COLO668 (cell line): Measurements from ENCODE around the gene FAM234B.

Source experiments
- DNase-seq: peaks from one replicate; lab custom pipeline; 2025; ENCODE audit not compliant: unreplicated experiment; lab: John Stamatoyannopoulos, UW

Gene FAM234B

GRCh38 chr12:13088496-13088895, 44.3 kb downstream of the FAM234B start:
- DNase-seq, result no peak

- DNase-seq, result no peak
Observed at GRCh38 chr12:13090054-13090453, 45.9 kb downstream of the FAM234B start.

- no peak for DNase-seq
Observed at GRCh38 chr12:13091832-13092231, 47.7 kb downstream of the FAM234B start.

GRCh38 chr12:13093191-13093847, 49.1 kb downstream of the FAM234B start:
- no peak for DNase-seq

GRCh38 chr12:13093848-13094220, 49.7 kb downstream of the FAM234B start:
- DNase-seq, result no peak

- DNase-seq, result no peak
Observed at GRCh38 chr12:13094367-13094766, 50.2 kb downstream of the FAM234B start.

GRCh38 chr12:13095266-13095995, 51.2 kb downstream of the FAM234B start:
- DNase-seq, result no peak

- DNase-seq, result no peak
Observed at GRCh38 chr12:13097491-13098011, 53.4 kb downstream of the FAM234B start.

- DNase-seq, result no peak
Observed at GRCh38 chr12:13099066-13099843, 55.1 kb downstream of the FAM234B start.

- DNase-seq, result no peak
Observed at GRCh38 chr12:13099844-13100604, 55.8 kb downstream of the FAM234B start.

GRCh38 chr12:13100605-13100881, 56.4 kb downstream of the FAM234B start:
- DNase-seq, result no peak

GRCh38 chr12:13100882-13101769, 56.9 kb downstream of the FAM234B start:
- DNase-seq, result peak; percentile 88

GRCh38 chr12:13101821-13102375, 57.7 kb downstream of the FAM234B start:
- DNase-seq, result peak; percentile 6

GRCh38 chr12:13102461-13103195, 58.4 kb downstream of the FAM234B start:
- DNase-seq, result no peak

GRCh38 chr12:13103391-13104033, 59.3 kb downstream of the FAM234B start, which contains the start of gene GSG1:
GSG1 (minus strand) TSS chr12:13103667; CDS start chr12:13103512, 155 bp downstream.
- no peak for DNase-seq

- DNase-seq, result no peak
Observed at GRCh38 chr12:13104409-13104808, 60.2 kb downstream of the FAM234B start.

GRCh38 chr12:13105781-13106180, 61.6 kb downstream of the FAM234B start:
- DNase-seq, result no peak

- no peak for DNase-seq
Observed at GRCh38 chr12:13106666-13107065, 62.5 kb downstream of the FAM234B start.

GRCh38 chr12:13112968-13113367, 68.8 kb downstream of the FAM234B start:
- DNase-seq, result no peak
